Dermis microvascular lymphatic vessel endothelial cell (primary cell): ENCODE measurements around the gene TRIM46. TPM values are rescaled to one million over a fixed set of nuclear protein-coding genes. Genes with fewer than 3 reads are reported as not detected.
A peak's percentile ranks its signal among the peaks of the same experiment; 100 is the strongest.

Source experiments
- DNase-seq, 2 donors: peaks; one replicate each; pipeline versions ENCODE4 v3.0.0 to v3.0.0-alpha.2; 2010; ENCODE audit warnings: low read depth in 2 of 2
- total RNA-seq: library from RNA; depleted of rRNA; stranded (reverse); fragments of >200 nt; gene quantifications from 2 replicates; pipeline ENCODE4 v1.2.1, GENCODE V29; 2014

TRIM46 gene
- 1.8 and 1.9 TPM in 2 replicates for total RNA-seq

GRCh38 chr1:155173478-155174323 is at the start of gene TRIM46:
TSS of gene TRIM46 (plus strand) at chr1:155173849. CDS start at chr1:155173967, 118 bp downstream.
- peak in 1 of 2 donors; percentile 41 for DNase-seq

- peak in 1 of 2 donors; percentile 84 for DNase-seq
These were observed 48.9 kb upstream of the TRIM46 start for GRCh38 chr1:155124503-155125463.

GRCh38 chr1:155125511-155125945 is 48.1 kb upstream of the TRIM46 start:
- DNase-seq: no peak

GRCh38 chr1:155125946-155126555 is 47.6 kb upstream of the TRIM46 start:
- peak; percentile 69 to 83 for DNase-seq

- DNase-seq: peak in 1 of 2 donors; percentile 76
These were observed 47.0 kb upstream of the TRIM46 start for GRCh38 chr1:155126556-155127104.

GRCh38 chr1:155127105-155127966 is 46.3 kb upstream of the TRIM46 start, which contains the start of gene EFNA1:
TSS of gene EFNA1 (plus strand) at chr1:155127876. CDS start at chr1:155127978, 102 bp downstream.
- DNase-seq: peak; percentile 92 to 97

GRCh38 chr1:155127967-155128754 is 45.5 kb upstream of the TRIM46 start:
- no peak for DNase-seq

- DNase-seq: peak; percentile 88 to 98
These were observed 44.7 kb upstream of the TRIM46 start for GRCh38 chr1:155128755-155129473.

- no peak for DNase-seq
These were observed 43.2 kb upstream of the TRIM46 start for GRCh38 chr1:155130272-155131006.

GRCh38 chr1:155131285-155131684 is 42.4 kb upstream of the TRIM46 start:
- DNase-seq: no peak

- DNase-seq: no peak
These were observed 41.8 kb upstream of the TRIM46 start for GRCh38 chr1:155131856-155132255.

- no peak for DNase-seq
These were observed 39.8 kb upstream of the TRIM46 start for GRCh38 chr1:155133799-155134281.

- DNase-seq: no peak
These were observed 39.3 kb upstream of the TRIM46 start for GRCh38 chr1:155134322-155134721.

GRCh38 chr1:155134880-155135414 is 38.7 kb upstream of the TRIM46 start:
- DNase-seq: peak; percentile 95 to 98

- DNase-seq: peak; percentile 81 to 95
These were observed 38.1 kb upstream of the TRIM46 start, which contains the start of gene SLC50A1 for GRCh38 chr1:155135415-155136028. TSS of gene SLC50A1 (plus strand) at chr1:155135852. CDS start at chr1:155135912, 60 bp downstream.

- DNase-seq: no peak
These were observed 36.9 kb upstream of the TRIM46 start for GRCh38 chr1:155136748-155137147.
